B cell (primary cell): Measurements from ENCODE around the gene SPTY2D1.

Source experiments
- EZH2 ChIP-seq: IDR thresholded peaks from 2 replicates; pipeline ENCODE4 v1.6.1; 2012; ENCODE audit warnings: borderline replicate concordance, low read depth, mild to moderate bottlenecking, moderate library complexity, low read length; ENCODE audit not compliant: insufficient read depth, poor library complexity, severe bottlenecking
- TF ChIP-seq, protein P1 (sequence below): fragments of 200-600 bp; IDR thresholded peaks from one replicate; pipeline ENCODE4 v1.8.0; 2022; ENCODE audit warnings: antibody characterized with exemption, mild to moderate bottlenecking

DNA sequence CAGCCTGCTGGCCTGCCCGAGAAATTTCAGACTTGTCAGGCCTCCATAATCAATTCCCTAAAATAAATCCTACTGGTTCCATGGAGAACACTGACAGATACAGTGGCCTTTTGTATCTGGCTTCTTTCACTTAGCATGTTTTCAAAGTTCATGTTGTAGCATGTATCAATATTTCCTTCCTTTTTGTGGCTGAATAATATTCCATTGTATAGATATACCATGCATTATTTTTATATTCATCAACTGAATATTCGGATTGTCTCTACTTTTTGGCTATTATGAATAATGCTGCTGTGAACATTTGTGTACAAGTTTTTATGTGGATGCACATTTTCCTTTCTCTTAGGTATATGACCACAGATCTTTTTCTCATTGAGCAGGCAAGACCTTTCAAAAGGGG lies 10.4 kb downstream of the SPTY2D1 start:
- TF ChIP-seq, protein P1, sequence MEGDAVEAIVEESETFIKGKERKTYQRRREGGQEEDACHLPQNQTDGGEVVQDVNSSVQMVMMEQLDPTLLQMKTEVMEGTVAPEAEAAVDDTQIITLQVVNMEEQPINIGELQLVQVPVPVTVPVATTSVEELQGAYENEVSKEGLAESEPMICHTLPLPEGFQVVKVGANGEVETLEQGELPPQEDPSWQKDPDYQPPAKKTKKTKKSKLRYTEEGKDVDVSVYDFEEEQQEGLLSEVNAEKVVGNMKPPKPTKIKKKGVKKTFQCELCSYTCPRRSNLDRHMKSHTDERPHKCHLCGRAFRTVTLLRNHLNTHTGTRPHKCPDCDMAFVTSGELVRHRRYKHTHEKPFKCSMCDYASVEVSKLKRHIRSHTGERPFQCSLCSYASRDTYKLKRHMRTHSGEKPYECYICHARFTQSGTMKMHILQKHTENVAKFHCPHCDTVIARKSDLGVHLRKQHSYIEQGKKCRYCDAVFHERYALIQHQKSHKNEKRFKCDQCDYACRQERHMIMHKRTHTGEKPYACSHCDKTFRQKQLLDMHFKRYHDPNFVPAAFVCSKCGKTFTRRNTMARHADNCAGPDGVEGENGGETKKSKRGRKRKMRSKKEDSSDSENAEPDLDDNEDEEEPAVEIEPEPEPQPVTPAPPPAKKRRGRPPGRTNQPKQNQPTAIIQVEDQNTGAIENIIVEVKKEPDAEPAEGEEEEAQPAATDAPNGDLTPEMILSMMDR: no peak
- no peak for TF ChIP-seq EZH2
